GM21528 (cell line): Measurements from ENCODE around the gene COL23A1.
"Not testable (repeated sequence)": the region's sequence is repeated elsewhere in the genome, so short reads cannot be mapped to it uniquely, and the experiment has no call there.

ENCODE experiments used
- ATAC-seq: cut with Tn5 transposase; IDR thresholded peaks from one replicate; pipeline ENCODE4 v1.9.1; 2021; ENCODE audit warnings: mild to moderate bottlenecking, moderate library complexity; ENCODE audit not compliant: unreplicated experiment, low FRiP score

The COL23A1 gene

DNA sequence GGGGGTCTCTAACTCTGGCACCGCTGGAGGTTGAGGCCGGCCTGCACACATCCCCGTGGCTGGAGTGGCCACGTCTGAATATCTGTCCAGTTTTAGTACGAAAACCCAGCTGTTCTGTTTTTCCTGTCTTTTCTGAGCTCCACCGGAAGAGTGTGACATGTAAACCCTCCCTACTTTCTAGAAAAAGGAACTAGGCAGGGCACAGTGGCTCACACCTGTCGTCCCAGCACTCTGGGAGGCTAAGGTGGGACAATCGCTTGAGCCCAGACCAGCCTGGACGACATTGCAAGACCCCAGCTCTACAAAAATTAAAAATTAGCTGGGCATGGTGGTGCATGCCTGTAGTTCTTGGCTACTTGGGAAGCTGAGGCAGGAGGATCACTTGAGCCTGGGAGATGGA is 349.4 kb downstream of the COL23A1 start:
- peak; percentile 41 for ATAC-seq

DNA sequence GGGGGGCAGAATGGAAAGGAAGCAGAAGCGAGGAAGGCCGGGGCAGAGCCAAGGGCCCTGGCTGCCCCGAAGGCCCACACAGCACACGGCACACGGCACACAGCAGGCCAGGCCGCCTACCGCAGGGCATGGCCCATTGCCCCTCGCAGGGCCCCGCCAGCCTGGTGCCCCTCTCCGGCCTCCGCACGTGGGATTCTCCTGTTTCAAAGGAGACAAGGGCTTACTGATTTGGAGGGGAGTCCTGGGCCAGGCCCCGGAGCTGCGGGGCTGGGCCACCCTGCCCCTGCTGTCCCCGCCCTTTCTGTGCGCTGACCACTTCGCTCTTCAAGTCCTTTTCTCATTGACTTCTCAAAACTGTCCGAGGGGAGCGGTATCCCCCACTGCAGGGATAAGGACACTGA is 349.9 kb downstream of the COL23A1 start:
- no peak for ATAC-seq

DNA sequence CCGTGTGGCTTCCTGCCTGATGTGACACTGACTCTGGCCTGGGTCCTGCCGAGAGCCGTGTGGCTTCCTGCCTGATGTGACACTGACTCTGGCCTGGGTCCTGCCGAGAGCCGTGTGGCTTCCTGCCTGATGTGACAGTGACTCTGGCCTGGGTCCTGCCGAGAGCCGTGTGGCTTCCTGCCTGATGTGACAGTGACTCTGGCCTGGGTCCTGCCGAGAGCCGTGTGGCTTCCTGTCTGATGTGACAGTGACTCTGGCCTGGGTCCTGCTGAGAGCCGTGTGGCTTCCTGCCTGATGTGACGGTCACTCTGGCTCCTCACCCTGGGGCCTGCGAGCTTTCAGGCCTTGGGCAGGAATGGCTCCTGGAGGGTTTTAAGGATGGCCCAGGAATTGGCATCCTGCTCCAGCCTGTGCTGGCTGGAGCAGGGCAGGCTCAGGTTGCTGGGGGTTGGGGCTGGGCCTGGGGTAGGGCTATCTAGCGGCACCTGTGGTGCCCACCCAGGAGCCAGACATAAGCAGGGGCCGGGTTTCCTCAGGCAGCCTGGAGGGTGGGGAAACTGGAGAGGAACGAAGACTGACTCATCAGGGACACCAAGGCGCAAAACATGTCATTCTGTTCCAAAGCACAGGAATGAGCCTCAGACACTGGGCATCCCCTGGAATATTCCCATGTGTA is 350.4 kb downstream of the COL23A1 start:
- not testable (repeated sequence) for ATAC-seq

DNA sequence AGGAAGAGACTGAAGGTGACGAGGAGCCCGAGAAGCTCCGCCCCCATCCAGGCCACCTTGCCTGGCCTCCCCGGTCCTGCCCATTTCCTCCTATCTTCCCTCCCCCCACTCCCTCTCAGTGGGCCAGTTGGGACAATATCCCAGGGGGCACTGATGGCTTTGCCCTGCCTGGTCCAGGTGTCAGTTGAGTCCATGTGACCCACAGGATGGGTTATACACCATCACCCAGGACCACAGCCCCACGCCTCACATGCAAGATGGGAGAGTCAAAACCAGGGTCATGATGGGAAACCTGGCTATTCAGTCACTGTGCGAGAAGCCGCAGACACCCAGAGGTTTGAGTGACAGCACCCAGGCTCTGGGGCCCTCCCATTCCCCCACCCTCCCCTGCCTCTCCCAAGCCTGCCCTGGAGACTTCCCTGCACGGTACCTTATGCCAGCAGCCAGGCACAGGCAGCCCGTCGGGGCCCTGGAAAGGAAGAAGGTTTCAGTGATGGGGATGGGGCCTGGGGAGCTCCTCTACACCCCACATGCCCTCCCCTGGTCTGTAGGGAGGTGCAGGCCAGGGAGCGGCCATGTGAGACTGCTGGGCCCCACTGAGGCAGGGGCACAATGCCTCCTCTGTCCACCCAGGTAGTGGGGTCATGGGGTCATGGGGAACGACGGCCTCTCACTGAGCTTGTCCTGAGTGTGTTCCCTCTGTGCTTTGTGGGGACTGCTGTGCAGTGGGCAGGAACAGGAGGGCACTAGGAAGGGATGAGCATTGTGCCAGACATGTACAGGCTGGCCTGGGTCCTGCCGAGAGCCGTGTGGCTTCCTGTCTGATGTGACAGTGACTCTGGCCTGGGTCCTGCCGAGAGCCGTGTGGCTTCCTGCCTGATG is 351.2 kb downstream of the COL23A1 start:
- ATAC-seq = no peak

DNA sequence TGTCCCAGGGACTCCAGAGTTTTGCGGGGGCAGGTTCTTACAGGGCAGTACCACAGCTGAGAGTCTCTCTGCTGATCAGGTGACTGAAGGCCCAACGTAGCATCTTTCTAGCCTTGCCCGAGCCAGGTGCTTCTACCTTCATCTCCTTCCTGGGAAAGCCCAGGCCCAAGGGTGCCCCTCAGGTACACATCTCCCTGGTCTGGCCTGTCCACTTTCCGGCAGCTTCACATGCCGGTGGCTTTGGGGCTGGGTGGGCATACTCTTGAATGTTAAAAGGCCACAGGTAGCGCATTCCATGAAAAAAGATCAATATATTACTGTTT is 351.9 kb downstream of the COL23A1 start:
- no peak for ATAC-seq

DNA sequence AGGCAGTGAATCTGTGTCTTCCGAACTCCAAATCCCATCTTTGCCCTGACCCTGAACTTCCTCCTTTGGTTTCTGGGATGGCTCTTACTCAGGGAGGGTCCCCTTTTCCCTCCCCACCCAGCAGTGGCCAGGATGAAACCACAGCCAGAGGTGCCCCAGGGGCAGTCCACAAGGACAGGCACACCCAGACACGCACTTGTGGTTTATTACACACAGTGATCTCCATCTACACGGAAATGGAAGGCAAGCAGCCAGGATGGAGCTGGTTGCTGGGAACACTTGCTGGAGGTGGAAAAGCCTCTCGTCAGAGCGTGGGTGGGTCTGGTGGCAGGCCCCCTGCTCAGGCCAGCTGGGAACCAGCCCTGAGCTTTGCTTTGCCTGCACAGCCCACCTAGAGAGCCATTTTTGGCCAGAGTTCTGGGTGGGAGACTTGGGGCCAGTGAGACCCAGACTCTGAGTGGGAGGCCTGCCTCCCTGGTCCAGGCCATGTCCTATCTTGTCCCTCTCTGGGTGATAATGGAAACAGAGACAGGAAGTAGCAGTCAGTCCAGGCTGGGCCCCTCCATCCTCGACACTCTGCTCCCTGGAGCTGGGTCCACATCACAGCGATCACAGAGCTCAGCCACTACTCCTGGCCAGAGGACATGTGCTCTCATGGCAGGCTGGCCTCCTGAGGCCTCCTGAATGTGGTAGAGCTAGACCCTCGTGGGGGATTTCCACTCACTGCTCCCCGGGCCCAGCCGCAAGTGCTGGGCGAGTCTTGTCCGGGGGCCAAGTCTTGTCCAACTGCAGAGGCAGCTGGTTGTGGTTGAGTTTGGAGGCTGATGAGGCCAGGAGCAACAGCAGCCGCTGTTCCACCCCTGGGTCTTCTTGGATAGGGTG is 352.5 kb downstream of the COL23A1 start:
- ATAC-seq = no peak

DNA sequence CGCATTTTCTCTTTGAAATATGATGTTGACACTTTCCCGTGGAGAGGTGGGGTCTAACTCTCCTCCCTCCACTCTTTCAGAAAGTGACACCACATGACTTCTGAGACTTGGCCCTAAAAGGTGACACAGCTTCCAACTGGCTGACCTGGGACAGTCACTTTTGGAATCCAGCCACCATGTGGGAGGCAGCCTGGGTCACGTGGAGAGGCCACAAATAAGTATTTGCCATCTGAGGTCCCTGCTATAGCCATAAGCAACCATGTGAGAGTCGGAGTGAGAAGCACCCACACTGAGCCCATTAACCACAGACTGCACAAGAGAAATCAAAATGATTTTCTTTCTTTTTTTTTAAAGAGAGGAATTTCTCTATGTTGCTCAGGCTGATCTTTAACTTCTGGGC is 353.5 kb downstream of the COL23A1 start:
- ATAC-seq = no peak

DNA sequence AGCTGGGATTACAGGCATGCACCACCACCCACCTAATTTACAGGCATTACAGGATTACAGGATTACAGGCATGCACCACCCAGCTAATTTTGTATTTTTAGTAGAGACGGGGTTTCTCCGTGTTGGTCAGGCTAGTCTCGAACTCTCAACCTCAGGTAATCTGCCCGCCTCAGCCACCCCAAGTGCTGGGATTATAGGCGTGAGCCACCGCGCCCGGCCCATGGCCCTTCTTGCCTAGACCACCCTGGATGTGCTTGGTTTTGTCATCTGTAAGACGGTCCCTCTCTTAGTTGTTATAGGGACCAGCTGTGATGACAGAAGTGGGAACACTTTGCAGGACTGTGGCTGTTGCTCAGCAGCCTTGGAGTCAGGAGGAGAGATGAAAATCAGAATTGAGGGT is 354.1 kb downstream of the COL23A1 start:
- no peak for ATAC-seq

DNA sequence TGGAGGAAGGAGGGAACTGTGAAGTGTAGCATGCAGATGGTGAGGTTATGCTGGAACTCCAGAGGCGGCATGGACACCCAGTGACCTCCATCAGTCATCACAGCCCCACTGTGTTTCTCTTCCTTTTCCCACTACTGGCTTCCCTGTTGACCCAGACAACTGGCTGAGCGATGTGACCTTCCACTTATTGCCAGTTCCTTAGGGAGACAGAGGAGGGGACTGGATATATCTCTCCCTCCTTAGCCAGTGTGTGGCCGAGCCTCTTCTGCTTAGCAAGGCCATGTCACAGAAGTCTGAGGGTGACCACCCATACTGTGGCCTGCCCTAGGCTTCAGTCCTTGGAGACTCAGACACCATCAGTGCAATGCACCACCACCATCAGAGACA is 354.6 kb downstream of the COL23A1 start:
- no peak for ATAC-seq

DNA sequence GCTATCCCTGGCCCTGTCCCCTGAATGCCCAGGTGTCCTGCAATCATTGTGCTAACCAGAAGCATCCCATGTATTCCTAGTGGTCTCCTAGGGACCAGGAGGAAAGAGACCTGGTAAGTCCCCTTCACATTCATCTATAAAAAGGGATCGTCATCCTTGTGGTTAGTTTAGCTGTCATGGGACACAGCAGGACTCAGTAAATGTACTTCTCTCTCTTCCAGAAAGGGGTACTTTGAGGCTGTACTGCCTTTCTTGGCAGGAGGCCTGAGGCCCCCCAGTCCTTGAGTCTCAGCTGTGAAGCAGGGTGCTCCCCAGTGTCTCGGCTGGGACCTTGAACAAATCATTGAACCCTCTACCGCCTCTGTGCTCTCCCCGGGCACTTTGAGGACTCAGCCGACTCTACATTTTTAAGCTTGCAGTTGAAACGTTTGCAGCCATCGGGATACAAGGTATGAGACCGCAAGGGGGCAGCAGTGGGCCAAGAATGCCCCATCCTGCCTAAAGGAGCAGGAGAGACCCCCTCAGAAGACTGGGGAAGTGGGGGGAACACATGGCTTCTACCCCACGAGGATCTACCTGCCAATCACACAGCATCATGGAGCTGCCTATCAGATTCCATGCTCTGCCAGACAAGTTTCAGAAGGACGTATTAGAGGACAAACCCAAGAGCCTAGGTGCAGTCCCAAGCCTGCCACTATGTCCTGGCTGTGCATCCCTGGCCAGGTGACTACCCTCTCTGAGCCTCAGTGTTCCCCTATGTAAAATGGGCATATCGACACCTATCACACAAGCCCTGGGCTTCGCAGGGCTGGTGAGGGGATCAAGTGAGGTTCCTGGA is 355.2 kb downstream of the COL23A1 start:
- ATAC-seq = no peak

DNA sequence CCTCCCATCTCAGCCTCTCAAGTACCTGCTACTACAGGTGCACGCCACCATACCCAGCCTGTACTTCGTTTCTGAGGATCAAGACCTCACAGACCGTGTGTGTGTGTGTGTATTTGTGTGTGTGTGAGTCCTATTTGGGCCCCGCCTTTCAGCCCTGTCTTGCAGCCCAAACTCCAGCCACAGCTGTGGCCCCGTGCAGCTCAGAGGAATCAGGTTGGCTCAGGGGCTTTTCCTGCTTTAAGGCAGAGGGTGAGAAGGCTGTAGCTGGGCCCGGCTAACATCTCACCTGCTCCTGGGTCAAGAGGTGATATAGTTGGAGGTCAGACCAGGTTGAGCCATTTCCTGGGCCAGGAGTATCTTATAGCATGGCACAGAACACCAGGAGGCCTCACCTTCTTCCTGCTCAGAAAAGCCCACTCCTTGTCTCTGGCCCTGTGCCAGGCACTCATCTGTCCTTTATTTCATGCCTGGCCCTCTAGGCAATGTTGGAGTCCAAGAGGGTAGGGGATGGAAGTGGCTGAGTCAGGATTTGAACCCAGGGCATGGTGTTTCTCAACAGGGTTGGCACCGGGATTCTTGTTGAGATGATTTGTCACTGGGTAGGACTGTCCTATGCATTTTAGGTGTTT is 356.0 kb downstream of the COL23A1 start:
- no peak for ATAC-seq

DNA sequence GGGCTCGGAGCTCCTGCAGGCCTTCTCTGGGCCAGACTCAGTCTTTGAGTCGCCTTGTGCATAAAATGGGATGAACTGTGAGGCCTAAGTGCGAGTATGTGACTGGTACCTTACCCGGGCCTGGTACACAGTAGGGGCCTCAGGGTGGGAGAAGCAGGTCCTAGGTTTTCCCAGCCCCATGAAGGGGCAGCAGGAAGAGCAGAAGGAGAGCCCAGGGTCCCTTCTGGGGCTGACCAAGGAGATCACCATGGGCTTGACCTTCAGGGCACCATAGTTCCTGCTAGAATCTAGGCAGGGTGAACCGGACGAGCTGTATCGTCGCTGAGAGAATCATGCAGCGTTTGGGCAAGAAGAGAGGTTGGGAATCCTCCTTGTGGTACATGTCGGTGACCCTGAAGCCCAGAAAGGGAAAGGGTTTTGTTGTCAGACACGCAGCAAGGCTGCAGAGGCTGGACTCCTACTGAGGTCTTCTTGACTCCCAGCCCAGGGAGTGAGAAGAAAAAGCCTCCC is 357.2 kb downstream of the COL23A1 start:
- no peak for ATAC-seq

DNA sequence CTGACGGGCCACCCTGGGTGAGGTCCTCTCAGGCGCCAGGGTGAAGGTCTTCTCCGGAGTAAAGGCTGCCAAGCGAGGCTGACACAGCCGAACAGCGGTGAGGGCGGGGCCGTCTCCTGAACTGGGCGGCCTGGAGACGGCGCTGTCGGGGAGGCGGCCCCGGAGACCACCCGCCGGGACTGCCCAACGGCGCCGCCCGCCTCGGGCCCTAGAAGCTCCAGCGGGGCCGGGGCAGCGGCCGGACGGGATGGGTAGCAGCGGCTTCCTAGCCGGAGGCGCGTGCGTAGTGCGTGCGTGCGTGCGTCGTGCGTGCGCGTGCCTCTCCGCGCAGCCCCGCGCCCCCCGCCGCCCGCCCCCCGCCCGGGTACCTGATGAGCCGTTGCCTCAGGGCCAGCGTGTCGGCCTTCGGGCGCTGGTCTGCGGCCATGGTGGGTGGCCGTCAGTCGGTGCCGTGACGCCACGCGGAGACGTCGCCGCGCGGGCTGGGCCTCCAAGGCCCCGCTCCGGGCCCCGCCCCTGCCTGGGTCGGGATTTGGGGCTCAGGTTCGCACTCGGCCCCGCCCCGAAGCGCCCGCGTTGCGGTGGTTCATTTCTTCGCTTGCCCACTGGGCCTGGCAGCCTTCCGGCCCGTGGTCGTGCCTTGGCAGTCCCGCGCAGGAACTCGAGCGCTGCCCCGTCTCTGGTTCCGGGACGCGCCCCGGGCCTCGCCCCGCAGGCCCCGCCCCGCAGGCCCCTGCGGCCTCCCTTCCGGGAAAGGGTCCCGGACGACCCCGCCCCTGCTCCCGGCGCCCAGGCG is 357.9 kb downstream of the COL23A1 start, which contains the start of gene PHYKPL:
Gene PHYKPL, minus strand, starts transcription at position 679 of the 796 bp plus-strand sequence. Its CDS starts 252 bp downstream, at position 427.
- peak; percentile 73 for ATAC-seq

DNA sequence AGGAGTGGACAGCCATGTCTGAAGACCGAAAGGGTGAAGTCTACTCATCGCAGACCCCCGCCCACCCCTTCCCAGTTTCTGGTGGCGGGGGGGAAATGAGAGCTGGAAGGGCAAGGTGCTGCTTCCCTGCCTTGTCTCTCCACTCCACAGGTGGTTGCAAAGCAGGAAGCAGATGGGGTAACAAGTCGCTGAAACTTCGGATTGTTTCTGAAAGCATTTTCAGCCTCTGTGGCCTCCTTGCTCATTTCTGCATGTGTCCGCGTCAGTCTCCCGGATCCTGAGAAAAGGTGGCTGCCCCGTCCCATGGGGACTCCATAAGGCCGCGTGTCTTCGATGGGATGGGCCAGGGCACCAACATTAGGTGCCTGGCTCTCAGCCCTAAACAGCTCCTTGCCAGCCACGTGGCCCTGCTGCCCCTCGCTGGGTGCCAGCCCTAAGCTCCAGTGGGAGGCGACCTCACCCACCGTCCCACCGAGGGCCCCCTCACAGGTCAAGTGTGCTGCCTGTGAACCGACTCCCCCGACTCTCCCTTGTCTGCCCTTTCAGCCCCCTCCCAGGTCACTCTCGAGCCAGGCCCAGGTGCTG is 358.6 kb downstream of the COL23A1 start:
- no peak for ATAC-seq

DNA sequence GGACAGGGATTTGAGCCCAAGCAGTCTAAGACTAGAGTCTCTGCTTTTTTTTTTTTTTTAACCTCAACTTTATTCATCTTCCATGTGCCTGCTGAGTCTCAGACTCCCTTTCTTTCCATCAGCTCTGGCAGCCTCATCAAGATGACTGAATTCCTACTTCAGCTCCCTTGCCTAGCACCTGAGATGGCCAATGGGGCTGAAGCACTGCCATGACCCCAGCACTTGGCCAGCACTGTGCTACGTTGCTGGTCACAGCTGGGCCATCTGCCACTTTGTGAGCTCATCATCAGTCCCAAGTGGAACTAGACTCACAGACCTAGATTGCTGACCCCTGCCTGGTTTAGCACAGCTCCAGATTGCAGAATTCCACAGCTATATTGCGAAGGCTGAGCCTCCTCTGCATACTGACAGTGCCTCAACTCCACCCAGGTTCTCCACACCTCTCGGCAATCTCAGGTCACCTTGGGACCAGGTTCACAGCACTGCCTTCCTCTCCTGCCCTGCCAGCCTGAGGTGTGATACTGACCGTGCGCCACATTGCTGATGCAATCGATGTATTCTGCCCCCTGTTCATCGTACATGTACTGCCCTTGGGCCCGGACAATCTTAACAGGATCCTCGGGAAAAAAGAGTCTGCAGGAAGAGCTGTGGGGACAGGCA is 359.2 kb downstream of the COL23A1 start:
- ATAC-seq = no peak

DNA sequence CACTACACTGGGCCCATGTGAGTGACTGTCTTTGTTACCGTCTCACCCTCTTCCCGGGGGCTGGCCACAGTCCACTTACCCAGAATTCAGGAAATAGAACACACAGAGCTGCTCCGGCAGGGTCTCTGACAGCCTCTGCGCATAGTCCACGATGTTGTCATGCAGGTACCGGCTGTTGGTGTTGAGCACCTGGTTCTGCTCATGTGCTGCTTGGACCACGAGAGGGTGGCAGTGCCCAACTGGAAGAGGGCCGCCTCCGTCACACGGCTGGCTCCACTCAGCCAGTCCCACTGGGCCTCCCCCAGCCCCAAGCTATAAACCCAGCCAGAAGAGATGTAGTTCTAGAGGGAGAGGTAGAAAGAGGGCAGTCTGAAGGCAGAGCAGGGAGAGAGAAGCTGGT is 360.3 kb downstream of the COL23A1 start:
- no peak for ATAC-seq

DNA sequence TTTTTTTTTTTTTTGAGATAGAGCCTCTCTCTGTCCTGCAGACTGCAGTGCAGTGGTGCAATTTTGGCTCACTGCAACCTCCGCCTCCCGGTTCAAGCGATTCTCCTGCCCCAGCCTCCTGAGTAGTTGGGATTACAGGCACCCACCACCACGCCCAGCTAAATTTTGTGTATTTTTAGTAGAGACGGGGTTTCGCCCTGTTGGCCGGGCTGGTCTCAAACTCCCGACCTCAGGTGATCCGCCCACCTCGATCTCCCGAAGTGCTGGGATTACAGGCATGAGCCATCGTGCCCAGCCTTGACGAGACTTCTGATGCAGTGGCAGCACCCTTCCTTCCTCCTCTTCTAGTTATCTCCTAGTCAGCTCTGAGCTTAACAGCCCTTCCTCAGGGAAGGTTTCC is 361.1 kb downstream of the COL23A1 start:
- ATAC-seq = not testable (repeated sequence)

DNA sequence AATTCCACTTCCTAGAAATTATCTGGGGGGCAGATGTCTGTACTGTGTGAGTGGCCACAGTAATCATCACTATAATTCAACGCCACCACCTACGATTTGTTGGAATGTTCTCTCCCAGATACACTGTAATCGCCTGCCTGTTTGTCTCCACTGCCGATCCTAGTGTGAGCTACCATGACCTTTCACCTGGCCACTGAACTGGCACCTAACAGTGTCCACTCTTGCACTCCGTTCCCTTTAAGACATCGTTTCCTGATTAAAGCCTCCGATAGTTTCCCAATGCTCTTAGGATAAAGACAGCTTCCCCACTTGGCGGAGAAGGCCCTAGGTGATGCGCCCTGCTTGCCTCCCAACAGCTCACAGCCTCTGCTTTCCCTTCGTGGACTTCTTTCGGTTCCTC is 361.6 kb downstream of the COL23A1 start:
- ATAC-seq = no peak
